NOMO-1 treated with DMSO at 0.1 percent for 48 hours (cell line): Measurements from ENCODE around the gene BRD3OS.

Experiments used
- DNase-seq: peaks from one replicate; lab custom pipeline; 2025; ENCODE audit not compliant: unreplicated experiment; lab: John Stamatoyannopoulos, UW

Gene BRD3OS

GRCh38 chr9:134004131-134004873, 21.0 kb upstream of the BRD3OS start:
- DNase-seq: no peak

GRCh38 chr9:134004881-134005280, 20.4 kb upstream of the BRD3OS start:
- DNase-seq: no peak

DNA sequence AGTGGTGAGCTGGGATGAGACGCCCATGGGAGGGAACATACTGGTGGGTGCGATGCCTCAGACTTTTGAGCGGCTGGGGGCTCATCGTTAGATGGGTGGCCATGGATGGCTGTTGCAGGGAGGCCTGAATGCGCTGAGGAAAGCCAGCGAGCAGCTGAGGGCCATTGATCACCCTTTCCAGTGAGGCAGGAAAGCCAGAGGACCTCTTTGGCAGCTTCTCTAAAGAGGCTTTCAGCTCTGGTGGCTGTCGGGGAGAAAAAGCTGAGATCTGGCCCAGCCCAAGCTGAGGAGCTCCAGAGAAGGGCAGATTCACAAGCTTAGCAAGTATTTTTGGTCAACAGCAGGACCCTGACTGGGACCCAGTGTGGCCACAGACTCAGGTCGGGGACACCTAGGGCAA, 19.9 kb upstream of the BRD3OS start:
- no peak for DNase-seq

- DNase-seq: no peak
Observed at GRCh38 chr9:134007150-134007549, 18.1 kb upstream of the BRD3OS start.

DNA sequence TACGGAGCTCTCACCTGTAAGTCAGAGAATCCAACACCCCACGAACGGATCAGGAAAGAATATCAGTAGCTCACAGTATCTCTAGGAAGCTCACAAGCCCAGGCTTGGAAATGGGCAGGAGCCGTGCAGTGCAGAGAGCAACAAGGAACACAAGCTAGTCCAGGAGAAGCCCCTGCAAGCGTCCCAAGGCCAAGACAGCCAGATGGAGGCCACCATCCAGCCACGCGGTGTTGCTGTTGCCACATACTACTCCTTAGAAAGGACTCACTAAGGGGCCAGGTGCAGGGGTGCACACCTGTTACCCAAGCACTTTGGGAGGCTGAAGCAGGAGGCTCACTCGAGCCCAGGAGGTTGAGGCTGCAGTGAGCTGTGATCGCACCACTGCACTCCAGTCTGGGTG, 17.7 kb upstream of the BRD3OS start:
- DNase-seq: no peak

GRCh38 chr9:134010310-134011173, 14.7 kb upstream of the BRD3OS start:
- DNase-seq: no peak

GRCh38 chr9:134011401-134011800, 13.9 kb upstream of the BRD3OS start:
- no peak for DNase-seq

DNA sequence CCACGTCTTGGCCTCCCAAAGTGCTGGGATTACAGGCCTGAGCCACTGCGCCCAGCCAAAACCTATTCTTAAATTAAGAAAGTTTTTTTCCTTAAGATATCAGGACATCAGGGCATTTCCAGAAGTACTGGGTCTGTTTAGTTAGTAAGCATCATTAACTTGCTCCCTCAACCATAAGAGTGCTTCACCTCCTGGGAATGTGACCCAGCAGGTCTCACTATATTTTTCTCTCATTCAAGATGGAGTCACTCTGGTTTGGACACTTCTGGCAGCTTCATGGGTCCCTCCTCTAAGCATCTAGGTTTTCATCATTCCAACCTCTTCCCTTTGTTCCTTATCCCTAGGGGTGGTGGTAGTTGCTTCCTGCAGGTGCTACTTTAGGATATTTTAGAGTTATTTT, 10.3 kb upstream of the BRD3OS start:
- no peak for DNase-seq

DNA sequence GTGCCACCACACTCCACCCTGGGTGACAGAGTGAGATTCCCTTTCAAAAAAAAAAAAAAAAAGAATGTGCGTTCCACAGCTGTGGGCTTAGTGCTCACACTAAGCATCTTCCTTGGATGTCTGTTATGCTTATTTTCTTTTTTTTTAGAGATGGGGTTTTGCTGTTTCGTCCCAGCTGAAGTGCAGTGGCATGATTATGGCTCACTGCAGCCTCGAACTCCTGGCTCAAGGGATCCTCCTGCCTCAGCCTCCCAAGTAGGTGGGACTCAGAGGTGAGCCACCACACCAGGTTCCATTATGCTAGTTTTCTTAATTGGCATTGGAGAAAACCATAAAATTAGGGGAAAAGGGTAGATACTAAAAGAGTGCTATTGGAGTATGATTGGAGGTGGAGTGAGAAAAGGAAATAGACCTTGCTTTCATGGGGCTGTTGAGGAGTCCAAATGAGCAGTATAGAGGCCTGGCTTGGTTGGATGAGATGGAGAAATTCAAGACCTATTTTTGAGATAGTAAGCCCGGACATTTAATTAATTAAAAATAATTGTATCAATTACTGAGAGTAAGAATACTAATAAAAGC, 978 bp upstream of the BRD3OS start:
- no peak for DNase-seq

DNA sequence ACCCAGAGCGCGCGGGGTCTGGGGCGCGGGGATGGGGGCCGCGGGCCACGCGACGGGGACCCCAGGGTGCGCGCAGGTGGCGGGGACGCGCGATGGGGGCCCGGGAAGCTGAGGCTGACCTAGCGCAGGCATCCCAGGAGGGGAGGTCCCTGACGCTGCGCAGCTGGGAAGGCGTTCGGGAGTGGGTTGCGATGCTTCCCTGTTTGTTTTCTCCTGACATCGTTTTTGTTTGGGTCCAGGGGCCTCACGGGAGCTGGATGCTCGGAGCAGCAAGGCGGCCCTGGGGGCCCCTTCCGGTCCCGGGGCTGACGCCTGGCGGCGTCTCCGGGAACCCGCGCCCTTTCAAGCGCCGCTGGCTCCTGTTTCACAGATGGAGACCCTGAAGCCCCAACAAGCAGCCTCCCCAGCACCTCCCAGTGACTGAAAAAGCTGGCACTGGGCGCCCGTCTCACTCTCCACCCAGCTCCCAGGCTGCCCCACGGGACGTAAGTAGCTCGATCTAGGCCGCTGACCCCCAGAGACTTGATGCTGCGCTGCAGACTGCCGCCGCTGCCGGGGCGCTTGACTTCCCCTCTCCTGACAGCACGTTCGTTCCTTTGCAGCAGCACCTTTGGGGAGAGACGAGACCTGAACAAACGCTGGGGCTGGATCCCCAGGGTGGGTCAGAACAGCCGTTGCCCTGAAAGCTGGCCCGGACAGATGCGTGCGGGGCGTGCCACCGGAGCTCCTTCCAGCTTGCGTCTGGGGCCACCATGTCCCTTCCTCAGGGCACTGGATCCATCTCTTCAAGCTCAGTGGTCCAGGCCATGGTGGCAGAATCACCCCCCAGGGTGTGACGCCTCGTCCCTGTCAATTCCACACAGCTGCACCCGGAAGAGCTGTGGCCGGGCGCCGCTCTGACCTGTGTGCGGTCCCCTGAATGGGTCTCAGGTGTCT, 593 bp downstream of the BRD3OS start:
- DNase-seq: no peak

GRCh38 chr9:134026581-134026980, 1.3 kb downstream of the BRD3OS start:
- no peak for DNase-seq

DNA sequence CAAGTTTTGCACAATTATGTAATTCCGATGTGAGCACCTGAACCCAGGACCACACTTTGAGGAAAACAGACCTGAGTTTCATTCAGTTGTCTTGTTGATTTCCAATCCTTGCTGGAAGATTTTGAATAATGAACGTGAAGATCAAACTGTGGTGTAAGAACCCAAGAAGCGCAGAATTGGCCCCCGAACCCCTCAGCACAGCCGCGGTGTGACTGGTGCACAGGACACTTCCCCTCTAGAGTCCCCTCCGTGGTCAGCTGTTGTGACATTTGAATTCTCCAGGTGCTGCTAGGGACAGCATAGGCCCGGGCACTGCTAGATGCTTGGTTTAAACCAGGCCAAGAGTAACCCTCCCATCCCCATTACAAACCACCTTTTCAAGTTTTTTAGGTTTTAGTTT, 1.7 kb downstream of the BRD3OS start:
- no peak for DNase-seq

DNA sequence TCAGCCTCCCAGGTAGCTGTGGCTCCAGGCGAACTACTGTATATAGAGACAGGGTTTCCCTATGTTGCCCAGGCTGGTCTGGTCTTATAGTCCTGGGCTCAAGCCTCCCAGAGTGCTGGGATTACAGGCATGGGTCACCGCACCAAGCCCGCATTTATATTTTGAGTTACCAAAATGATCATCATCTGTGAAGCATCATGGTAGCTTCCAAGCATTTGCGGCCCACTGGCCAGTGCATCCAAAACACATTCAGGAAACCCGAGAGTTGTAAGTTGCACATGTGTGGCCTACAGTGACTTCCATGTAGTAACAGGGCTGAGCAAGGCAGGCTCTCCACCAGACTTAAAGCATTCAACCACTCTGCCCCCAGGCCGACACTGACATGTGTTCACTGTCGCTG, 2.3 kb downstream of the BRD3OS start:
- DNase-seq: no peak

DNA sequence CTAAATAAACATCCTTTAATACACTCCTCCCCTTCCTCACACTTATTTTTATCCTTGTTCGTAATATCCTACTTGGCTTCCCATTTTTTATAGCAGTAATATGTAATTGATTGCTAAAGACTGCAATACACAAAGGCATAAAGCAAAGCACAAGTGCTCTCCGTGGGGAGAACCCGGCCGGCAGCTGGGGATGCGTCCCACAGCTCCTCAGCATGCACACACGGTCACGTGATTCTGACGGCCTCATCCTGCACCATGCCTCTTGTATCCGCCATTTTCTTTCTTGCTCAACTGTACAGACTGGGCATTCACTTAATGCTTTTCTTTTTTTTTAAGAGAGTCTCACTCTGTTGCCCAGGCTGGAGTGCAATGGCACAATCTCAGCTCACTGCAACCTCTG, 2.8 kb downstream of the BRD3OS start:
- no peak for DNase-seq

DNA sequence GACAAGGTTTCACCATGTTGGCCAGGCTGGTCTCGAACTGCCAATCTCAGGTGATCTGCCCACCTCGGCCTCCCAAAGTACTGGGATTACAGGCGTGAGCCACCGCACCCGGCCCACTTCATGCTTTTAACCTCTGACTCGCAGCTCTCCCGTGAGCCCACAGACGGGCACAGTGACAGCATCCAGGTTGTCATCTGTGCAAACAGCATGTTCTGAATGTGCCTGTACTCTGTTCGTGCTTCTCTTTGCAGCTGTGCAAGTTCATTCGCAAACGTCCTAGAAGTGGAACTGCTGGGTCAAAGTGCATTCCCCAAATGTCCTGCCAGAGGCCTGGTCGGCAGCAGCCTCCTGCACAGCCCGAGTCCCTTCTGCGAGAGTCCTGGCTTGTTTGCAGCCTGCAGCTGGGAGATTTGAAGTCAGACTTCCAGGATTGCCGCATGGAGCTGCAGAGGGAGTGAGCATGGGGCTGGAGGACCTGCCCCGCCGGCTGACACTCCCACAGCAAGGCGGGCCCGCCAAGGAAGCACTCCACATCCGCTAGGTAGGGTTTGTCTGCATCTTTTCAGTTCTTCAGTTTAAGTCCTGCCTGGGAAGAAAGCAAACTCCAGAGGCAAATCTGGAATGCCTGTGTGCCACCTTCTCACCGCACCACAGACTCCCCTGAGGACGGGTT, 3.4 kb downstream of the BRD3OS start:
- DNase-seq: no peak

GRCh38 chr9:134029248-134030226, 4.3 kb downstream of the BRD3OS start:
- no peak for DNase-seq

DNA sequence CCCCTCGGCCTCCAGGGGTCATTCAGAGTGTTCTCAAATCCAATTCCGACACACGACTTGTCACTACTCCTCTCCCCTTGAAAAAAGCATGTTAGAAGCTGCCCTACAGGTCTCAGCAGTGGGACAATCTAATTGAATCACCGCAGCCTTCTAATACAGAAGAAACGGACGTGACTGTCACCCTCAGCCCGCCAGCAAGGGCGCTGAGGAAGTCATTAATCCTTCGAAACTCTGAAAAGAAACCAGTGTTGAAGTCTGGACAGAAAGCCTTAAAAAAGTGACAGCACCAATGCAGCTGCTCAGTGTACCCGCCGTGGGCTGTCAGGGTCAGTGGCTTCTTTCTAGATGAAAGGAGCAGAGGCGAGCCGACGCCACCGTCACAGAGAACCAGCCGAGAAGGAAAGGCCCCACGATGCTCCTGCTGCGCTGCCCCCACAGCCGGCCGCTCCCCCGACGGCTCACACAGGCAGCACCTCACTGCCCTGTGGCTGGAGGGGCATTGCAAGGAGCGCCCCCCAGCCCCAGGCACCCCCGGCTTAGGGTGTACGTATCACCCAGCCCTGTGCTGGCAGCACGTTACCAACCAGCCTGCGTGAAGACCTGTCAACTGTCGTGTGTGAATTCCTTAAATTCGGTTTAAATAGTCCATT, 5.7 kb downstream of the BRD3OS start:
- no peak for DNase-seq

GRCh38 chr9:134031783-134032182, 6.5 kb downstream of the BRD3OS start:
- no peak for DNase-seq
